SK-N-MC (cell line): ENCODE measurements around the gene ASXL3.

ENCODE experiments used
- EZH2 ChIP-seq: fragments of 200-600 bp; sonication (generic); IDR thresholded peaks from one replicate; pipeline ENCODE4 v1.6.1; 2017; ENCODE audit warnings: antibody characterized with exemption
- FOXP2 ChIP-seq: optimal IDR thresholded peaks from 2 replicates; pipeline ENCODE3; 2011; ENCODE audit warnings: mild to moderate bottlenecking, moderate library complexity; ENCODE audit not compliant: insufficient read depth; ENCODE audit errors: extremely low read length, control extremely low read depth
- POLR2AphosphoS5 ChIP-seq: IDR thresholded peaks from 2 replicates; pipeline ENCODE4 v1.6.1; 2012; ENCODE audit warnings: mild to moderate bottlenecking, low read depth, low read length, borderline replicate concordance

DNA sequence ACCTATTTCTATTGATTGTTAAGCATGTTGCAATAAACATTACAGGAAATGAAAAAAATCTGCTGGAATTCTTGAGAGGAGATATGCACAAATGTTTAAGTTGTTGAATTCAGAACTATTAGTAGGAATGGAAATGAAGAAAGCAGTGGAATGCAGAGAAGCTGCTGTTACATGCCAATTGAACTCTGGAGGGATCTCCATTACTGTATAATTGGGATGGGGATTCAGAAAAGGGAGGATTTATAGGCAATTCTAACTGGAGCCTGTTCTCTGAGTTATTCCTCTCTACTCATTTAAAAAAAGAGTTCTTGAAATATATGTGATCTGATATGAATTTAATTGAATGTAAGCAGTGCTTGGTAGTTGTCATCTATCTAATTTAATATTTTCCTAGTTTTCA, 2.6 kb upstream of the ASXL3 start:
- TF ChIP-seq POLR2AphosphoS5 (no peak), EZH2 (no peak), FOXP2 (no peak)
